ENCODE data around the gene OR7C1. TPM values are rescaled to one million over a fixed set of nuclear protein-coding genes. Genes with fewer than 3 reads are reported as not detected.
"Not testable (repeated sequence)": the region's sequence is repeated elsewhere in the genome, so short reads cannot be mapped to it uniquely, and the experiment has no call there.

OR7C1 gene
- total and polyA plus RNA-seq, 2 of the 8 experiments (the other 6 are each of a cell fraction or from before 2014, with no cell fraction given) = not detected

GRCh38 chr19:14781713-14782536 lies 53.1 kb downstream of the OR7C1 start:
- H4K20me1 ChIP-seq (replicated peaks in 1 of 2; ENCODE audit: control insufficient read depth in 1 of 2, insufficient read depth in 2 of 2, low read length in 2 of 2); H4K91ac ChIP-seq (replicated peaks; ENCODE audit: insufficient read length, low read length); H4K8ac ChIP-seq (ENCODE audit: extremely low read depth, insufficient read depth, low read length); H3K27ac ChIP-seq (ENCODE audit: low read depth, low read length); H2BK15ac ChIP-seq (ENCODE audit: low read length); H3K14ac ChIP-seq (ENCODE audit: insufficient read length); H3K79me1 ChIP-seq (ENCODE audit: low read depth, low read length); H2BK12ac ChIP-seq (ENCODE audit: low read depth, low read length); H3K56ac ChIP-seq (replicated peaks; ENCODE audit: insufficient read length, low read depth, low read length); H2AFZ ChIP-seq (ENCODE audit: low read length); H3K18ac ChIP-seq (ENCODE audit: extremely low read depth, low read length); H3K79me2 ChIP-seq (ENCODE audit: control insufficient read depth in 1 of 2, insufficient read depth in 2 of 2, low read length in 2 of 2); H3K9ac ChIP-seq (replicated peaks in 1 of 4; ENCODE audit: extremely low read depth in 1 of 4, low read depth in 3 of 4, low read length in 3 of 4); H2BK20ac ChIP-seq (ENCODE audit: low read length); H3K36me3 ChIP-seq (ENCODE audit: control insufficient read depth in 2 of 4, insufficient read depth in 4 of 4, low read length in 3 of 4); H3K9me3 ChIP-seq (ENCODE audit: insufficient read depth in 2 of 2, low read depth in 1 of 2, low read length in 1 of 2); H2BK120ac ChIP-seq (replicated peaks; ENCODE audit: low read depth, low read length); H4K5ac ChIP-seq (ENCODE audit: insufficient read length, low read depth, low read length); H3K4me3 ChIP-seq (ENCODE audit: extremely low read depth in 1 of 4, insufficient read depth in 2 of 4, low read depth in 3 of 4, low read length in 4 of 4); H3K27me3 ChIP-seq (replicated peaks in 1 of 4; ENCODE audit: control insufficient read depth in 3 of 4, extremely low read depth in 1 of 4, insufficient read depth in 3 of 4, low read length in 3 of 4); H2BK5ac ChIP-seq (ENCODE audit: low read depth, low read length); H2AK5ac ChIP-seq (ENCODE audit: low read depth, low read length); H3K4me2 ChIP-seq (ENCODE audit: insufficient read depth in 1 of 2, low read depth in 2 of 2, low read length in 2 of 2); H3K4ac ChIP-seq (replicated peaks; ENCODE audit: insufficient read length, low read depth, low read length); FAIRE-seq; H3K23me2 ChIP-seq (ENCODE audit: low read depth, low read length); H3K23ac ChIP-seq (ENCODE audit: insufficient read length); H3K4me1 ChIP-seq (replicated peaks in 1 of 4; ENCODE audit: control insufficient read depth in 3 of 4, insufficient read depth in 4 of 4, low read length in 3 of 4): not testable (repeated sequence)
- ChIA-PET POLR2A (ENCODE audit: partially characterized antibody) (interaction anchor here (1.0 kb wide), 1 partner anchor 23 kb away, joined by 3 read pairs; no protein-coding TSS in a partner anchor), CTCF (ENCODE audit: partially characterized antibody) (interaction anchor here (0.6 to 1.2 kb wide), 4 partner anchors 20 to 310 kb away, joined by 3 to 5 read pairs (median 3); no protein-coding TSS in a partner anchor)
- peak in 1 of 2 experiments; percentile 4 for DNase-seq (ENCODE audit: low read depth in 1 of 2, low spot score in 2 of 2)
- WGBS, 2 experiments (ENCODE audit: extremely low coverage in 1 of 2, insufficient coverage in 1 of 2, insufficient read length in 1 of 2, insufficient replicate concordance in 2 of 2, low coverage in 1 of 2, low lambda C conversion rate in 2 of 2, missing lambda C conversion rate in 1 of 2) = 92% methylated on average over 17 of the region's 17 CpGs; no CpG with 5 or more reads in 1 of the 2 experiments

Measured in H1 (cell line).